Prostate gland (tissue), 2 donors: ENCODE measurements around the gene CHIC2.

Experiments used
- POLR2AphosphoS5 ChIP-seq: sonication (generic); formaldehyde crosslinking; IDR thresholded peaks from one replicate; pipeline ENCODE4 v1.6.1; 2017; ENCODE audit warnings: antibody characterized with exemption
- TF ChIP-seq, protein P1 (sequence below), 4 experiments: fragments of 200-600 bp in 2 of 4; fragments of 450-650 bp in 2 of 4; sonication (generic) in 2 of 4; IDR thresholded peaks; 1 replicate in 3 of 4; 2 replicates in 1 of 4; pipeline ENCODE4 v1.5.1; 2016 to 2019; ENCODE audit warnings: antibody characterized with exemption in 4 of 4, mild to moderate bottlenecking in 2 of 4, moderate library complexity in 2 of 4

DNA sequence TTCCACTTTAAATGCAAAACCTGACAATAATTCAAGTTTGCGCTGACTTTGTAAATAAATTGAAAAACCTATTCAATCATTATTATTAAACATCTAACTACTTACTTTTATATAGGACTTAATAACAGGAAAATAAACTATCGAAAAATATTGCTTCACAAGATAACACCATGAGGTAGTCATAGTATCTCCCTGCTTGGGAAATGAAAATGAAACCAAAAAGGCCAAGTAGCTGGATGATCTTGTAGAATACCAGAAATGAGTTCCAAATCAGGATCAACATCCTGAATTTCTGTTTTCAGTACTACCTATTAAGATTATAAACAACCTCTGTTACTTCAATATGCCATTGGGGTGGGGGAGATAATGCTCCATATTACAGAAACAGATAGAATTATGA, 58.9 kb downstream of the CHIC2 start:
- no peak for TF ChIP-seq POLR2AphosphoS5
- TF ChIP-seq, protein P1, sequence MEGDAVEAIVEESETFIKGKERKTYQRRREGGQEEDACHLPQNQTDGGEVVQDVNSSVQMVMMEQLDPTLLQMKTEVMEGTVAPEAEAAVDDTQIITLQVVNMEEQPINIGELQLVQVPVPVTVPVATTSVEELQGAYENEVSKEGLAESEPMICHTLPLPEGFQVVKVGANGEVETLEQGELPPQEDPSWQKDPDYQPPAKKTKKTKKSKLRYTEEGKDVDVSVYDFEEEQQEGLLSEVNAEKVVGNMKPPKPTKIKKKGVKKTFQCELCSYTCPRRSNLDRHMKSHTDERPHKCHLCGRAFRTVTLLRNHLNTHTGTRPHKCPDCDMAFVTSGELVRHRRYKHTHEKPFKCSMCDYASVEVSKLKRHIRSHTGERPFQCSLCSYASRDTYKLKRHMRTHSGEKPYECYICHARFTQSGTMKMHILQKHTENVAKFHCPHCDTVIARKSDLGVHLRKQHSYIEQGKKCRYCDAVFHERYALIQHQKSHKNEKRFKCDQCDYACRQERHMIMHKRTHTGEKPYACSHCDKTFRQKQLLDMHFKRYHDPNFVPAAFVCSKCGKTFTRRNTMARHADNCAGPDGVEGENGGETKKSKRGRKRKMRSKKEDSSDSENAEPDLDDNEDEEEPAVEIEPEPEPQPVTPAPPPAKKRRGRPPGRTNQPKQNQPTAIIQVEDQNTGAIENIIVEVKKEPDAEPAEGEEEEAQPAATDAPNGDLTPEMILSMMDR (IDR thresholded peaks at IDR 0.05), result no peak
